Heart right ventricle (tissue), 16 donors: ENCODE measurements around the gene RNASE7. TPM values are rescaled to one million over a fixed set of nuclear protein-coding genes. Genes with fewer than 3 reads are reported as not detected.

Experiments used
- ATAC-seq, 8 donors: fragments of 200-7000 bp; cut with Tn5 transposase; one replicate each; pipeline ENCODE4 v1.9.1; 2020; ENCODE audit warnings: mild to moderate bottlenecking in 8 of 8, moderate library complexity in 8 of 8, moderate number of reproducible peaks in 1 of 8
- DNase-seq, 2 donors: peaks; one replicate each; pipeline ENCODE4 v3.0.0-alpha.2; 2020
- H3K27ac ChIP-seq, 10 donors: fragments of 200-600 bp; sonication (generic) in 2 of 10; one replicate each; pipeline versions ENCODE4 v1.5.0 to v1.8.0; 2020 to 2022; ENCODE audit warnings: mild to moderate bottlenecking in 3 of 10
- H3K27me3 ChIP-seq, 7 donors: fragments of 200-600 bp; one replicate each; pipeline ENCODE4 v1.8.0; 2021 to 2022; ENCODE audit warnings: mild to moderate bottlenecking in 2 of 7
- H3K36me3 ChIP-seq, 9 donors: fragments of 200-600 bp; sonication (generic) in 1 of 9; one replicate each; pipeline versions ENCODE4 v1.5.0 to v1.8.0; 2020 to 2022; ENCODE audit warnings: mild to moderate bottlenecking in 2 of 9
- H3K4me1 ChIP-seq, 9 donors: fragments of 200-600 bp; sonication (generic) in 1 of 9; one replicate each; pipeline versions ENCODE4 v1.5.0 to v1.8.0; 2020 to 2022; ENCODE audit warnings: mild to moderate bottlenecking in 4 of 9
- H3K4me3 ChIP-seq, 10 donors: fragments of 200-600 bp; sonication (generic) in 2 of 10; one replicate each; pipeline versions ENCODE4 v1.5.0 to v1.8.0; 2020 to 2022; ENCODE audit warnings: mild to moderate bottlenecking in 7 of 10, moderate library complexity in 2 of 10
- H3K9me3 ChIP-seq, 11 donors: fragments of 200-600 bp in 10 of 11; sonication (generic) in 2 of 11; one replicate each; pipeline versions ENCODE4 v1.5.0 to v1.8.0; 2013 to 2022; ENCODE audit warnings: mild to moderate bottlenecking in 2 of 11, control low read depth in 1 of 11, moderate library complexity in 1 of 11
- CTCF ChIP-seq, 9 donors: fragments of 200-600 bp; sonication (generic) in 2 of 9; IDR thresholded peaks; one replicate each; pipeline versions ENCODE4 v1.5.0 to v1.8.0; 2021 to 2022; ENCODE audit warnings: antibody characterized with exemption in 9 of 9, mild to moderate bottlenecking in 5 of 9, moderate library complexity in 1 of 9
- WGBS, 2 donors: extraction: QIAGEN DNeasy Blood & Tissue Kit; methylation state at CpG; one replicate each; pipeline ENCODE4 v1.1.7; 2013; ENCODE audit warnings: inconsistent platforms in 1 of 2; 5-methylcytosine and 5-hydroxymethylcytosine counted together
- intact Hi-C, 10 donors: fragments of 100-400 bp; cut with DNase I; formaldehyde crosslinking; loops; one replicate each; pipeline versions ENCODE4 v1.11.1 to v1.14.2; 2022
- polyA plus RNA-seq, 2 donors: library from polyadenylated mRNA; stranded (reverse); fragments of 200-250 nt; gene quantifications; one replicate each; pipeline ENCODE4 v1.2.3, GENCODE V29; 2013
- total RNA-seq, 10 donors: library from RNA; stranded (reverse); fragmentation: NEBNext Ultra II Directional in 3 of 10; extraction: Animal tissue kit (Norgen Biotek cat#: 25700) in 3 of 10; gene quantifications; one replicate each; pipeline versions ENCODE4 v1.2.1 to v1.2.4, GENCODE V29; 2021 to 2023
- donor health status: Arrhythmogenic right ventricular cardiomyopathy.
- donor health status: ischemic (EF 13 %, LVEDD 7.1; RV severe dilation, severe dysfunction).
- donor health status: healthy with polysubstance abuse.
- donor health status: DM: no; HTN: yes; CAD: no.
- donor health status: DM: no; HTN: no; CAD: no.
- donor health status: ischemic (EF 25% LVEDD 6.9; RV normal size, moderate dysfunction).
- donor health status: ischemic (EF 25% LVEDD 5.7; RV mildly dilated, moderate dysfunction).
- donor health status: healthy.
- donor health status: DM: yes; HTN: yes; CAD: no.
- donor health status: Ischemic cardiomyopathy.
- donor health status: ischemic (EF 35%, LVEDD 5.7; RV mildly dilated, moderate dysfunction).
- donor health status: nonischemic (EF 11% LVEDD 7.7; RV severe dilation, severe dysfunction).
- donor health status: DM: yes; HTN: yes; CAD: no.
- donor health status: PGD.
- donor health status: ischemic (EF 29% LVEDD 5.4; RV normal size, mild dysfunction).
- donor health status: nonischemic (EF 23%, LVEDD 6.1; RV moderate dilation, normal function).

RNASE7 gene
- total and polyA plus RNA-seq, 12 donors, result 0.03 TPM; not detected in 11

- H3K4me1 ChIP-seq, result peaks cover 7 to 30% (median 22%) of the 10 kb centered on the region in 9 donors
- H3K27ac ChIP-seq, result peak overlapping the region in 5 of 10 donors; percentile 13 to 87 (median 40)
- H3K4me3 ChIP-seq, result no peak overlapping the region
Measured at GRCh38 chr14:21037156-21037555, 5.0 kb upstream of the RNASE7 start.

GRCh38 chr14:21038441-21039422, 3.4 kb upstream of the RNASE7 start:
- no peaks in the 10 kb centered on the region for H3K27me3 ChIP-seq
- H3K27ac ChIP-seq, result peak overlapping the region in 9 of 10 donors; percentile 63 to 87 (median 77)
- peak overlapping the region in 3 of 10 donors; percentile 12 to 19 (median 13) for H3K4me3 ChIP-seq
- ATAC-seq (peak; percentile 90 to 96 (median 94)), DNase-seq (peak; percentile 84 to 86)
- intact Hi-C loops, result loop anchor here in 5 of 10 donors (1.0 to 2.0 kb wide), 5 partner anchors 13 to 182 kb away; partner anchors contain the start of gene NDRG2 (in 4 of the 5)
- H3K4me1 ChIP-seq, result peaks cover 13 to 46% (median 32%) of the 10 kb centered on the region in 9 donors
- no peaks in the 10 kb centered on the region for H3K36me3 ChIP-seq
- 7 to 15% methylated on average over 10 of the region's 10 CpGs for WGBS, 2 donors
- no peaks in the 10 kb centered on the region for H3K9me3 ChIP-seq
- TF ChIP-seq CTCF (IDR thresholded peaks at IDR 0.05), result peak in 3 of 9 donors; percentile 12 to 25 (median 17)

More at GRCh38 chr14:21037156-21037555, 5.0 kb upstream of the RNASE7 start:
- H3K27me3 ChIP-seq, result no peaks in the 10 kb centered on the region
- no peaks in the 10 kb centered on the region for H3K36me3 ChIP-seq
- intact Hi-C loops, result loop anchor here in 1 of 10 donors (2.0 kb wide), 1 partner anchor 22 kb away; no protein-coding TSS in a partner anchor
- no peak for ATAC-seq
- WGBS, 2 donors, result 79 to 80% methylated on average over 3 of the region's 3 CpGs
- no peak for TF ChIP-seq CTCF (IDR thresholded peaks at IDR 0.05)
- DNase-seq, result no peak
- no peaks in the 10 kb centered on the region for H3K9me3 ChIP-seq

DNA sequence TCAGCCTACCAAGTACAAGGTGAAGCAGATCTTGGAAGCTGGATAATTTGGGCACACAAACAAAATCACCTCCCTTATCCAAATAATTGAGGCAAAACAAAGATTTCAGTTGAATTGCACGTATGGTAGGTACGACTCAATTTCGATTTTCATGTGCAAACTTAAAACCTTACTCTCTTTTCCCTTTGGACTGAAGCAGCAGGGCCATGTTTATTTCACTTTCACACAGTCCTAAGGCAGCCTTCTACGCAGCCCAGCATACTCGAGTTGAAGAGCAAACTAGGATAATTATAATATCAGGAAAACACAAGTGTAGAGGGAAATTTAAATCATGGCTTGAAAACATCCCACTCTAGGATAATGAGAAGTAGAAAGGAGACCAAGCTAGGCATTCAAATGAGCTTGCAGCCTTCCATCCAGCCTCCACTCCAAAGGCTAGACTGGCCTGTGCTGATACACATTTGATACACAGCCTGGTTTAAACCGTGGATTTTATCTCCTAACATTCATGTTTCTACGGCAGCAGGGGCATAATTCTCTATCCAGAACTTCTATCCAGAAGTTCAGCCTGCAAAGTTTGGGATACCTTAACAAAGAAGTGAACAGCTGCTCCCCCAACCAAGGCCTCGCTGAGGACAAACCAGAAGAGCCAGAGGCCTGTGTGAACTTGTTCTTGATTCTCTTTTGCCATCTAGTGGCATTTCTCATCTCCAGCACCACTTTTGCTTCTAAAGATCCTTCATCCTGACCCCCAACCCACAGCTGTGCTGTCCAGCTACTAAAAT, 2.4 kb upstream of the RNASE7 start:
- Histone ChIP-seq H3K36me3 (no peaks in the 10 kb centered on the region), H3K4me3 (peak overlapping the region in 2 of 10 donors; percentile 12 to 13), H3K9me3 (no peaks in the 10 kb centered on the region), H3K27me3 (peaks cover 0 to under 1% (median 0%) of the 10 kb centered on the region in 7 donors), H3K27ac (peak overlapping the region in 9 of 10 donors; percentile 63 to 87 (median 77)), H3K4me1 (peaks cover 13 to 53% (median 41%) of the 10 kb centered on the region in 9 donors)
- intact Hi-C loops, result loop anchor here in 9 of 10 donors (1.0 to 10.0 kb wide), 13 partner anchors 14 to 342 kb away; partner anchors contain the start of gene NDRG2 (in 4 of the 9)
- WGBS, 2 donors, result 47 to 52% methylated on average over 8 of the region's 8 CpGs
- TF ChIP-seq CTCF (IDR thresholded peaks at IDR 0.05), result peak; percentile 45 to 82 (median 73)
- DNase-seq (peak in 1 of 2 donors; percentile 64), ATAC-seq (peak; percentile 62 to 84 (median 72))
